ENCODE measurements around the gene ASRGL1.

DNA sequence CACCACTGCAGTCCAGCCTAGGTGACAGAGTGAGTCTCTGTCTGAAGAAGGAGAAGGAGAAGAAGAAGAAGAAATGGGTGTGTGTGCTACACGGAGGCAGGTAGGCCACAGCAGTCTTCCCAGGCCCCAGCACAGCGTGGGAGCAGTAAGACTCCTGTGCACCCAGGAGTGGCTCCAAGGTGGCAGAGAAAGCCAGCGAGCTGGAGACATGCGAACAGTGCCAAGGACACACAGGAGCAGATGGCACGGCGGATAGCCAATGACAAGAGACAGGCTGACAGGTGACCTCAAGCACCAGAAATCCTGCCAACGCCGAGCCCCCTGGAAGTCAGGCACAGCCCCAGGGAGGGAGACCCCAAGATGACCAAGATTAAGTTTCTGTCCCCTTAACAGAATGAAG lies 72.6 kb downstream of the ASRGL1 start:
- no peak for TF ChIP-seq POLR2A (IDR thresholded peaks at IDR 0.05)
- no peak for TF ChIP-seq POLR2AphosphoS5 (IDR thresholded peaks at IDR 0.05)
- no peak for TF ChIP-seq CTCF (IDR thresholded peaks at IDR 0.05)
- no peak for TF ChIP-seq EP300 (IDR thresholded peaks at IDR 0.05; ENCODE audit: low read depth)

Measured in transverse colon (tissue), 4 donors.